Ascending aorta (tissue), 2 donors: ENCODE results near the gene SZRD1. TPM values are rescaled to one million over a fixed set of nuclear protein-coding genes. Genes with fewer than 3 reads are reported as not detected.

Experiments
- DNase-seq, 2 donors: peaks; one replicate each; pipeline ENCODE4 v3.0.0-alpha.2; 2019; ENCODE audit warnings: low spot score in 2 of 2
- H3K27ac ChIP-seq, 2 donors: fragments of 200-600 bp; sonication (generic); one replicate each; pipeline ENCODE4 v1.5.1; 2016 to 2017; ENCODE audit warnings: mild to moderate bottlenecking in 1 of 2
- H3K27me3 ChIP-seq: fragments of 200-600 bp; sonication (generic); one replicate; pipeline ENCODE4 v1.5.1; 2017
- H3K36me3 ChIP-seq, 2 donors: fragments of 200-600 bp; sonication (generic); one replicate each; pipeline ENCODE4 v1.5.1; 2016
- H3K4me1 ChIP-seq, 2 donors: fragments of 200-600 bp; sonication (generic); one replicate each; pipeline ENCODE4 v1.5.1; 2016 to 2017; ENCODE audit warnings: mild to moderate bottlenecking in 1 of 2
- H3K4me3 ChIP-seq, 2 donors: fragments of 200-600 bp; sonication (generic); one replicate each; pipeline ENCODE4 v1.5.1; 2016 to 2017; ENCODE audit warnings: mild to moderate bottlenecking in 1 of 2
- H3K9me3 ChIP-seq, 2 donors: fragments of 200-600 bp; sonication (generic); one replicate each; pipeline ENCODE4 v1.5.1; 2016
- CTCF ChIP-seq, 3 experiments: fragments of 200-600 bp in 2 of 3; fragments of 450-650 bp in 1 of 3; sonication (generic) in 2 of 3; IDR thresholded peaks; one replicate each; pipeline ENCODE4 v1.5.1; 2016 to 2019; ENCODE audit warnings: antibody characterized with exemption in 3 of 3, mild to moderate bottlenecking in 1 of 3, moderate library complexity in 1 of 3
- intact Hi-C: fragments of 100-400 bp; cut with DNase I; formaldehyde crosslinking; loops from one replicate; pipeline ENCODE4 v1.15.1; 2023
- total RNA-seq: library from RNA; depleted of rRNA; stranded (reverse); fragments of >200 nt; gene quantifications from one replicate; pipeline ENCODE4 v1.1.0, GENCODE V29; 2016

The SZRD1 gene
- total RNA-seq, 1 donor from 2014 or later = 106 TPM

- DNase-seq = no peak
- Histone ChIP-seq H3K4me3 (no peak overlapping the region), H3K27ac (no peak overlapping the region), H3K9me3 (no peaks in the 10 kb centered on the region), H3K36me3 (no peaks in the 10 kb centered on the region), H3K27me3 (no peaks in the 10 kb centered on the region), H3K4me1 (no peaks in the 10 kb centered on the region)
- intact Hi-C loops = no loop called here
- TF ChIP-seq CTCF (IDR thresholded peaks at IDR 0.05) = no peak
Observed at GRCh38 chr1:16434501-16434900, 67.5 kb downstream of the SZRD1 start.

- no peak within 1 kb of the TSS for H3K27ac ChIP-seq
- no peaks in the 10 kb centered on the region for H3K36me3 ChIP-seq
- no peaks in the 10 kb centered on the region for H3K27me3 ChIP-seq
- no peak for DNase-seq
- no peaks in the 10 kb centered on the region for H3K9me3 ChIP-seq
- H3K4me3 ChIP-seq = no peak within 1 kb of the TSS
- TF ChIP-seq CTCF (IDR thresholded peaks at IDR 0.05) = no peak
- peaks cover 4 to 8% of the 10 kb centered on the region in 2 donors for H3K4me1 ChIP-seq
- intact Hi-C loops = no loop called here
Observed at GRCh38 chr1:16436946-16437474, 70.0 kb downstream of the SZRD1 start, which contains the start of gene SPATA21. Gene SPATA21, minus strand, starts transcription at chr1:16437424. Its CDS starts 6,053 bp downstream, at chr1:16431371.

- intact Hi-C loops = no loop called here
- H3K4me3 ChIP-seq = no peak overlapping the region
- no peak for TF ChIP-seq CTCF (IDR thresholded peaks at IDR 0.05)
- no peaks in the 10 kb centered on the region for H3K9me3 ChIP-seq
- no peaks in the 10 kb centered on the region for H3K27me3 ChIP-seq
- H3K4me1 ChIP-seq = peaks cover 4 to 22% of the 10 kb centered on the region in 2 donors
- DNase-seq = no peak
- H3K27ac ChIP-seq = no peak overlapping the region
- H3K36me3 ChIP-seq = peaks cover 2 to 7% of the 10 kb centered on the region in 2 donors
Observed at GRCh38 chr1:16438516-16438915, 71.5 kb downstream of the SZRD1 start.

GRCh38 chr1:16438924-16439323 is 71.9 kb downstream of the SZRD1 start:
- no peak for DNase-seq
- intact Hi-C loops = no loop called here
- no peak for TF ChIP-seq CTCF (IDR thresholded peaks at IDR 0.05)
- Histone ChIP-seq H3K27me3 (no peaks in the 10 kb centered on the region), H3K36me3 (peaks cover 6 to 12% of the 10 kb centered on the region in 2 donors), H3K27ac (no peak overlapping the region), H3K9me3 (no peaks in the 10 kb centered on the region), H3K4me3 (no peak overlapping the region), H3K4me1 (peaks cover 4 to 24% of the 10 kb centered on the region in 2 donors)

- peaks cover 4 to 24% of the 10 kb centered on the region in 2 donors for H3K4me1 ChIP-seq
- H3K36me3 ChIP-seq = peaks cover 15 to 23% of the 10 kb centered on the region in 2 donors
- no peak for TF ChIP-seq CTCF (IDR thresholded peaks at IDR 0.05)
- intact Hi-C loops = loop anchor here (1.0 kb wide), 1 partner anchor 72 kb away; no protein-coding TSS in a partner anchor
- H3K27me3 ChIP-seq = no peaks in the 10 kb centered on the region
- no peak for DNase-seq
- no peaks in the 10 kb centered on the region for H3K9me3 ChIP-seq
- H3K27ac ChIP-seq = peak overlapping the region; percentile 72 to 75
- peak overlapping the region; percentile 77 to 97 for H3K4me3 ChIP-seq
Observed at GRCh38 chr1:16440131-16440469, 73.1 kb downstream of the SZRD1 start.
